ENCODE data around the gene DHRS9. TPM values are rescaled to one million over a fixed set of nuclear protein-coding genes. Genes with fewer than 3 reads are reported as not detected.
"Not testable (repeated sequence)": the region's sequence is repeated elsewhere in the genome, so short reads cannot be mapped to it uniquely, and the experiment has no call there.

The DHRS9 gene
- total RNA-seq, 1 donor from 2014 or later, result not detected

GRCh38 chr2:169134272-169134671, 64.9 kb downstream of the DHRS9 start:
- DNase-seq (ENCODE audit: low read depth), result not testable (repeated sequence)

GRCh38 chr2:169136428-169136827, 67.1 kb downstream of the DHRS9 start:
- DNase-seq (ENCODE audit: low read depth), result not testable (repeated sequence)

- no peak for DNase-seq (ENCODE audit: low read depth)
Observed at GRCh38 chr2:169136885-169137534, 67.6 kb downstream of the DHRS9 start.

GRCh38 chr2:169137924-169138323, 68.6 kb downstream of the DHRS9 start:
- no peak for DNase-seq (ENCODE audit: low read depth)

- no peak for DNase-seq (ENCODE audit: low read depth)
Observed at GRCh38 chr2:169139145-169139544, 69.8 kb downstream of the DHRS9 start.

- DNase-seq (ENCODE audit: low read depth), result no peak
Observed at GRCh38 chr2:169139993-169140767, 70.8 kb downstream of the DHRS9 start.

- peak; percentile 44 for DNase-seq (ENCODE audit: low read depth)
Observed at GRCh38 chr2:169141713-169142352, 72.5 kb downstream of the DHRS9 start.

- DNase-seq (ENCODE audit: low read depth), result no peak
Observed at GRCh38 chr2:169143998-169144397, 74.6 kb downstream of the DHRS9 start.

Other genes starting within 250 kb of the DHRS9 start
- gene SPC25, start 179.1 kb upstream of the DHRS9 start, total RNA-seq, result 0.60 and 1.2 TPM in 2 replicates
- not detected in 2 replicates for gene G6PC2, start 168.3 kb upstream of the DHRS9 start, total RNA-seq
- not detected in 2 replicates for gene ABCB11, start 38.2 kb upstream of the DHRS9 start, total RNA-seq